ENCODE measurements around the gene KIF3C. TPM values are rescaled to one million over a fixed set of nuclear protein-coding genes. Genes with fewer than 3 reads are reported as not detected.

KIF3C gene
- total RNA-seq, 1 experiment from 2014 or later, result 55.7 TPM

- H3K27ac ChIP-seq (ENCODE audit: low read length), result no peak overlapping the region
- no peaks in the 10 kb centered on the region for H3K9me3 ChIP-seq (ENCODE audit: control insufficient read depth, insufficient read depth, low read depth, low read length)
- no peaks in the 10 kb centered on the region for H3K36me3 ChIP-seq (ENCODE audit: control insufficient read depth, insufficient read depth, low read length)
- intact Hi-C loops (cut with micrococcal nuclease; ENCODE audit: unreplicated experiment) (no loop called here), in situ Hi-C loops (cut with HindIII; ENCODE audit: low pct_unique_long_range_greater_than_20kb, low sequenced_read_pairs) (no loop called here)
- peak; percentile 47; the same call in 1 of the 2 replicates for ATAC-seq
- no TSS peak for BruUV-seq (replicated peaks)
- POLR2A ChIA-PET, result interaction anchor here (0.7 kb wide), 1 partner anchor 28 kb away, joined by 3 read pairs; no protein-coding TSS in a partner anchor
- no peak overlapping the region for H3K4me3 ChIP-seq (ENCODE audit: low read depth in 2 of 2, low read length in 2 of 2)
- TF ChIP-seq SIN3A (IDR thresholded peaks at IDR 0.05; ENCODE audit: borderline replicate concordance, insufficient read depth, low read depth, low read length) (no peak), TCF7L2 (IDR thresholded peaks at IDR 0.05; ENCODE audit: low read depth, low read length) (no peak), POLR2AphosphoS5 (IDR thresholded peaks at IDR 0.05; ENCODE audit: low read depth, low read length) (no peak)
- TF ChIP-seq, protein P1, sequence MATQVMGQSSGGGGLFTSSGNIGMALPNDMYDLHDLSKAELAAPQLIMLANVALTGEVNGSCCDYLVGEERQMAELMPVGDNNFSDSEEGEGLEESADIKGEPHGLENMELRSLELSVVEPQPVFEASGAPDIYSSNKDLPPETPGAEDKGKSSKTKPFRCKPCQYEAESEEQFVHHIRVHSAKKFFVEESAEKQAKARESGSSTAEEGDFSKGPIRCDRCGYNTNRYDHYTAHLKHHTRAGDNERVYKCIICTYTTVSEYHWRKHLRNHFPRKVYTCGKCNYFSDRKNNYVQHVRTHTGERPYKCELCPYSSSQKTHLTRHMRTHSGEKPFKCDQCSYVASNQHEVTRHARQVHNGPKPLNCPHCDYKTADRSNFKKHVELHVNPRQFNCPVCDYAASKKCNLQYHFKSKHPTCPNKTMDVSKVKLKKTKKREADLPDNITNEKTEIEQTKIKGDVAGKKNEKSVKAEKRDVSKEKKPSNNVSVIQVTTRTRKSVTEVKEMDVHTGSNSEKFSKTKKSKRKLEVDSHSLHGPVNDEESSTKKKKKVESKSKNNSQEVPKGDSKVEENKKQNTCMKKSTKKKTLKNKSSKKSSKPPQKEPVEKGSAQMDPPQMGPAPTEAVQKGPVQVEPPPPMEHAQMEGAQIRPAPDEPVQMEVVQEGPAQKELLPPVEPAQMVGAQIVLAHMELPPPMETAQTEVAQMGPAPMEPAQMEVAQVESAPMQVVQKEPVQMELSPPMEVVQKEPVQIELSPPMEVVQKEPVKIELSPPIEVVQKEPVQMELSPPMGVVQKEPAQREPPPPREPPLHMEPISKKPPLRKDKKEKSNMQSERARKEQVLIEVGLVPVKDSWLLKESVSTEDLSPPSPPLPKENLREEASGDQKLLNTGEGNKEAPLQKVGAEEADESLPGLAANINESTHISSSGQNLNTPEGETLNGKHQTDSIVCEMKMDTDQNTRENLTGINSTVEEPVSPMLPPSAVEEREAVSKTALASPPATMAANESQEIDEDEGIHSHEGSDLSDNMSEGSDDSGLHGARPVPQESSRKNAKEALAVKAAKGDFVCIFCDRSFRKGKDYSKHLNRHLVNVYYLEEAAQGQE (IDR thresholded peaks at IDR 0.05; ENCODE audit: insufficient read depth in 1 of 2, low read depth in 2 of 2, low read length in 1 of 2), result no peak
- TF ChIP-seq, protein P2, sequence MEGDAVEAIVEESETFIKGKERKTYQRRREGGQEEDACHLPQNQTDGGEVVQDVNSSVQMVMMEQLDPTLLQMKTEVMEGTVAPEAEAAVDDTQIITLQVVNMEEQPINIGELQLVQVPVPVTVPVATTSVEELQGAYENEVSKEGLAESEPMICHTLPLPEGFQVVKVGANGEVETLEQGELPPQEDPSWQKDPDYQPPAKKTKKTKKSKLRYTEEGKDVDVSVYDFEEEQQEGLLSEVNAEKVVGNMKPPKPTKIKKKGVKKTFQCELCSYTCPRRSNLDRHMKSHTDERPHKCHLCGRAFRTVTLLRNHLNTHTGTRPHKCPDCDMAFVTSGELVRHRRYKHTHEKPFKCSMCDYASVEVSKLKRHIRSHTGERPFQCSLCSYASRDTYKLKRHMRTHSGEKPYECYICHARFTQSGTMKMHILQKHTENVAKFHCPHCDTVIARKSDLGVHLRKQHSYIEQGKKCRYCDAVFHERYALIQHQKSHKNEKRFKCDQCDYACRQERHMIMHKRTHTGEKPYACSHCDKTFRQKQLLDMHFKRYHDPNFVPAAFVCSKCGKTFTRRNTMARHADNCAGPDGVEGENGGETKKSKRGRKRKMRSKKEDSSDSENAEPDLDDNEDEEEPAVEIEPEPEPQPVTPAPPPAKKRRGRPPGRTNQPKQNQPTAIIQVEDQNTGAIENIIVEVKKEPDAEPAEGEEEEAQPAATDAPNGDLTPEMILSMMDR (IDR thresholded peaks at IDR 0.05), result no peak
- DNase-seq (ENCODE audit: low read depth, low spot score), result no peak
- no peaks in the 10 kb centered on the region for H3K4me1 ChIP-seq (ENCODE audit: control insufficient read depth, insufficient read depth, low read length)
- CTCF ChIA-PET, result no interaction called here
- no peaks in the 10 kb centered on the region for H3K27me3 ChIP-seq (ENCODE audit: control insufficient read depth, insufficient read depth, low read length)
Observed at GRCh38 chr2:25903216-25903776, 79.0 kb downstream of the KIF3C start.

- CTCF ChIA-PET, result no interaction called here
- in situ Hi-C loops (cut with HindIII; ENCODE audit: low pct_unique_long_range_greater_than_20kb, low sequenced_read_pairs) (no loop called here), intact Hi-C loops (cut with micrococcal nuclease; ENCODE audit: unreplicated experiment) (no loop called here)
Observed at GRCh38 chr2:25899404-25899970, 82.8 kb downstream of the KIF3C start.

More at GRCh38 chr2:25899404-25899970, 82.8 kb downstream of the KIF3C start:
- Histone ChIP-seq H3K27ac (ENCODE audit: low read length) (no peak overlapping the region), H3K27me3 (ENCODE audit: control insufficient read depth, insufficient read depth, low read length) (no peaks in the 10 kb centered on the region), H3K4me1 (ENCODE audit: control insufficient read depth, insufficient read depth, low read length) (no peaks in the 10 kb centered on the region), H3K36me3 (ENCODE audit: control insufficient read depth, insufficient read depth, low read length) (no peaks in the 10 kb centered on the region), H3K4me3 (ENCODE audit: low read depth in 2 of 2, low read length in 2 of 2) (no peak overlapping the region), H3K9me3 (ENCODE audit: control insufficient read depth, insufficient read depth, low read depth, low read length) (no peaks in the 10 kb centered on the region)
- DNase-seq (ENCODE audit: low read depth, low spot score), result no peak
- TF ChIP-seq, protein P1 (IDR thresholded peaks at IDR 0.05; ENCODE audit: insufficient read depth in 1 of 2, low read depth in 2 of 2, low read length in 1 of 2), result no peak
- no peak for TF ChIP-seq SIN3A (IDR thresholded peaks at IDR 0.05; ENCODE audit: borderline replicate concordance, insufficient read depth, low read depth, low read length)
- no peak for TF ChIP-seq TCF7L2 (IDR thresholded peaks at IDR 0.05; ENCODE audit: low read depth, low read length)
- TF ChIP-seq, protein P2 (IDR thresholded peaks at IDR 0.05), result no peak
- no peak for TF ChIP-seq POLR2AphosphoS5 (IDR thresholded peaks at IDR 0.05; ENCODE audit: low read depth, low read length)
- no TSS peak for BruUV-seq (replicated peaks)
- no peak for ATAC-seq
- POLR2A ChIA-PET, result no interaction called here

All from Panc1 (cell line).